Naive thymus-derived CD4-positive, alpha-beta T cell (primary cell): Measurements from ENCODE around the gene RBFOX1. TPM values are rescaled to one million over a fixed set of nuclear protein-coding genes. Genes with fewer than 3 reads are reported as not detected.

Experiments
- ATAC-seq: fragments of 150-1000 bp; cut with Tn5 transposase; 2 replicates; pipeline ENCODE4 v1.10.0; 2021; ENCODE audit warnings: mild to moderate bottlenecking, moderate library complexity
- CTCF ChIA-PET: fragments of 350-600 bp; sonication (Branson Sonifier 250); formaldehyde crosslinking; loops from one replicate; lab custom pipeline; 2021; ENCODE audit warnings: antibody characterized with exemption; lab: Charles Lee
- POLR2A ChIA-PET: fragments of 350-600 bp; sonication (Branson Sonifier 250); formaldehyde crosslinking; loops from one replicate; lab custom pipeline; 2021; ENCODE audit warnings: antibody characterized with exemption, inconsistent platforms; lab: Charles Lee
- DNase-seq, 9 donors: peaks; one replicate each; pipeline versions ENCODE4 v3.0.0 to v3.0.0-alpha.2; 2020 to 2022; ENCODE audit warnings: mixed read lengths in 1 of 9
- H3K27ac ChIP-seq: one replicate; pipeline ENCODE4 v1.7.0; 2013; ENCODE audit warnings: mild to moderate bottlenecking, low read depth, low read length, moderate library complexity
- H3K27me3 ChIP-seq, 2 donors: one replicate each; pipeline ENCODE4 v1.7.0; 2013; ENCODE audit warnings: low read length in 2 of 2, mild to moderate bottlenecking in 2 of 2, moderate library complexity in 2 of 2; ENCODE audit not compliant: control insufficient read depth in 2 of 2, insufficient read depth in 2 of 2
- H3K36me3 ChIP-seq, 3 experiments: 1 replicate in 2 of 3; 2 replicates in 1 of 3; pipeline ENCODE4 v1.7.0; 2013; ENCODE audit warnings: low read length in 3 of 3, mild to moderate bottlenecking in 3 of 3, moderate library complexity in 1 of 3; ENCODE audit not compliant: insufficient read depth in 3 of 3, control insufficient read depth in 2 of 3
- H3K4me1 ChIP-seq, 2 donors: one replicate each; pipeline ENCODE4 v1.7.0; 2013; ENCODE audit warnings: low read length in 2 of 2, mild to moderate bottlenecking in 2 of 2, moderate library complexity in 1 of 2; ENCODE audit not compliant: control insufficient read depth in 2 of 2, insufficient read depth in 2 of 2
- H3K4me3 ChIP-seq: 2 replicates; pipeline ENCODE4 v1.7.0; 2013; ENCODE audit warnings: mild to moderate bottlenecking, low read length
- H3K9me3 ChIP-seq, 3 experiments: 1 replicate in 2 of 3; 2 replicates in 1 of 3; pipeline ENCODE4 v1.7.0; 2013; ENCODE audit warnings: low read length in 3 of 3; ENCODE audit not compliant: control insufficient read depth in 2 of 3
- H3K27ac Mint-ChIP-seq, 9 donors: one replicate each; pipeline ENCODE4 v1.8.0; 2020 to 2022; ENCODE audit warnings: mixed read lengths in 9 of 9, mild to moderate bottlenecking in 8 of 9, moderate library complexity in 5 of 9, inconsistent platforms in 2 of 9
- H3K27me3 Mint-ChIP-seq, 5 donors: one replicate each; pipeline ENCODE4 v1.8.0; 2021 to 2022; ENCODE audit warnings: mixed read lengths in 5 of 5, mild to moderate bottlenecking in 1 of 5
- H3K36me3 Mint-ChIP-seq, 5 donors: one replicate each; pipeline ENCODE4 v1.8.0; 2020 to 2022; ENCODE audit warnings: mixed read lengths in 5 of 5, mild to moderate bottlenecking in 3 of 5, inconsistent platforms in 1 of 5
- H3K4me1 Mint-ChIP-seq, 7 donors: one replicate each; pipeline ENCODE4 v1.8.0; 2020 to 2022; ENCODE audit warnings: mixed read lengths in 7 of 7, mild to moderate bottlenecking in 3 of 7, inconsistent platforms in 1 of 7
- H3K4me3 Mint-ChIP-seq, 10 donors: one replicate each; pipeline ENCODE4 v1.8.0; 2020 to 2022; ENCODE audit warnings: mild to moderate bottlenecking in 10 of 10, mixed read lengths in 10 of 10, moderate library complexity in 6 of 10, inconsistent platforms in 2 of 10
- H3K9me3 Mint-ChIP-seq, 11 donors: one replicate each; pipeline ENCODE4 v1.8.0; 2020 to 2022; ENCODE audit warnings: mixed read lengths in 11 of 11, mild to moderate bottlenecking in 4 of 11, inconsistent platforms in 1 of 11, moderate library complexity in 1 of 11
- intact Hi-C, 2 donors: fragments of 100-400 bp; cut with micrococcal nuclease; formaldehyde crosslinking; loops; one replicate each; pipeline ENCODE4 v1.15.1; 2023
- polyA plus RNA-seq, 2 donors: library from polyadenylated mRNA; unstranded; fragments of 300-500 nt; fragmentation: Illumina TruSeq; gene quantifications; one replicate each; pipeline ENCODE4 v1.2.3, GENCODE V29; 2021
- total RNA-seq, 6 experiments: library from RNA in 5 of 6; stranded (reverse) in 5 of 6; gene quantifications; 1 replicate in 5 of 6; 2 replicates in 1 of 6; pipeline ENCODE4 v1.2.3 and lab custom pipeline; 2021 to 2026

RBFOX1 gene
- total and polyA plus RNA-seq, 7 experiments from 2014 or later, result not detected

DNA sequence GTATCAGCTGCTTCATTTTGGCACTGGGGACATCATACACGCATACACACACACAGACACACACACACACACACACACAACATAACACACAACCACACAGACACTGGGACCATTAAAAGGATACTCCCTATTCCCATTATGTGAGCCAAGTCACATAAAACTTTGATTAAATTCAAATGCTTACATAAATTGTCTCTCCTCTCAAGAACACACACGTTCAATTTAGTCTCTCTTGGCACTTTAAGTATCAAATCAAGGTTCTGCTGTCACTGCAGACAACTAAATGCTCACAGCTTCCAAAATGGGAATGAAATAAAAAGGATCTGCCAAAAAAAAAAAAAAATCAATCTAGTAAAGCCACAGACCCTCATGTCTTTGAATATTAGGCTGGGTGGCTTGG, 184.9 kb downstream of the RBFOX1 start:
- intact Hi-C loops, result no loop called here
- no peak overlapping the region for H3K27ac Mint-ChIP-seq
- H3K27ac ChIP-seq, result no peak overlapping the region
- DNase-seq (no peak), ATAC-seq (no peak)
- peaks cover 4 to 29% (median 10%) of the 10 kb centered on the region in 11 donors for H3K9me3 Mint-ChIP-seq
- H3K27me3 Mint-ChIP-seq, result no peaks in the 10 kb centered on the region
- no peak overlapping the region for H3K4me3 ChIP-seq
- H3K4me1 Mint-ChIP-seq, result no peaks in the 10 kb centered on the region
- H3K36me3 ChIP-seq, result no peaks in the 10 kb centered on the region
- POLR2A ChIA-PET, result no interaction called here
- H3K9me3 ChIP-seq, result peaks cover 0 to 8% (median 0%) of the 10 kb centered on the region in 3 experiments
- no peaks in the 10 kb centered on the region for H3K36me3 Mint-ChIP-seq
- CTCF ChIA-PET, result no interaction called here
- no peaks in the 10 kb centered on the region for H3K4me1 ChIP-seq
- no peak overlapping the region for H3K4me3 Mint-ChIP-seq
- no peaks in the 10 kb centered on the region for H3K27me3 ChIP-seq

DNA sequence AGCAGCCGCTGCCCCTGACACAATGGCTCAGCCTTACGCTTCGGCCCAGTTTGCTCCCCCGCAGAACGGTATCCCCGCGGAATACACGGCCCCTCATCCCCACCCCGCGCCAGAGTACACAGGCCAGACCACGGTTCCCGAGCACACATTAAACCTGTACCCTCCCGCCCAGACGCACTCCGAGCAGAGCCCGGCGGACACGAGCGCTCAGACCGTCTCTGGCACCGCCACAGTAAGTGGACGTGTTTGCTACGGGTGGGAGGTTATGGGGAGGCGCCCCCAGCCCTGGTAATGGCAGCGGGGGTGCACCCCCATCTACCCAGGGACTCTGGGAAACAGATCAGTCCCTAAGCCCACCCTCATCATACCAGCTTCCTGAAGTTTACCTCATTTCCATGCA, 185.5 kb downstream of the RBFOX1 start:
- Histone ChIP-seq H3K36me3 (no peaks in the 10 kb centered on the region), H3K27me3 (no peaks in the 10 kb centered on the region), H3K4me1 (no peaks in the 10 kb centered on the region), H3K4me3 (no peak overlapping the region), H3K27ac (no peak overlapping the region), H3K9me3 (peaks cover 0 to 5% (median 0%) of the 10 kb centered on the region in 3 experiments)
- Mint-ChIP-seq H3K27me3 (no peaks in the 10 kb centered on the region), H3K27ac (no peak overlapping the region), H3K4me1 (no peaks in the 10 kb centered on the region), H3K36me3 (no peaks in the 10 kb centered on the region), H3K9me3 (peaks cover 4 to 29% (median 10%) of the 10 kb centered on the region in 11 donors), H3K4me3 (no peak overlapping the region)
- DNase-seq (no peak), ATAC-seq (no peak)
- intact Hi-C loops, result no loop called here
- POLR2A ChIA-PET, result no interaction called here
- CTCF ChIA-PET, result no interaction called here

DNA sequence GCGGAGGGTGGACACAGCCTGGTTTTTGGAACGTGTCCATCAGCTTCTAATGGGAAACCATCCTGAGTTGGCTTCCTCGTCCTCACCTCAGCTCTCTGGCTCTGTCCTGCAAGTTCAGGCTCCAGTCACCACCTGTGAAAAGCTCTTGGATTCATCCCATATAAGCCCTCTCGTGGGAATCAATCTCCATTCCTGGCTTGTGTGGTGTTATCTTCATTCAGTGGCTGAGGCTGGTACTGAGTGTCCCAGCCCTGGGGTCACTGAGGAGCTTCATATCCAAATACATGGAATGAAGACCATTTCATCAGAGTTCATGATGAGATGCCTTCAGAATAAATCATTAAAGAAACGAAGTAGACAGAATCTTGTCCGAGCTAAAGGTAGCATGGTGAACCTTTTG, 189.2 kb downstream of the RBFOX1 start:
- Mint-ChIP-seq H3K4me1 (no peaks in the 10 kb centered on the region), H3K9me3 (peaks cover 0 to 24% (median 9%) of the 10 kb centered on the region in 11 donors), H3K27ac (no peak overlapping the region), H3K4me3 (no peak overlapping the region), H3K27me3 (no peaks in the 10 kb centered on the region), H3K36me3 (peaks cover 0 to 4% (median 0%) of the 10 kb centered on the region in 5 donors)
- Histone ChIP-seq H3K27me3 (no peaks in the 10 kb centered on the region), H3K9me3 (no peaks in the 10 kb centered on the region), H3K4me3 (no peak overlapping the region), H3K36me3 (no peaks in the 10 kb centered on the region), H3K27ac (no peak overlapping the region), H3K4me1 (no peaks in the 10 kb centered on the region)
- ChIA-PET CTCF (no interaction called here), POLR2A (no interaction called here)
- intact Hi-C loops, result no loop called here
- no peak for DNase-seq
- ATAC-seq, result no peak

DNA sequence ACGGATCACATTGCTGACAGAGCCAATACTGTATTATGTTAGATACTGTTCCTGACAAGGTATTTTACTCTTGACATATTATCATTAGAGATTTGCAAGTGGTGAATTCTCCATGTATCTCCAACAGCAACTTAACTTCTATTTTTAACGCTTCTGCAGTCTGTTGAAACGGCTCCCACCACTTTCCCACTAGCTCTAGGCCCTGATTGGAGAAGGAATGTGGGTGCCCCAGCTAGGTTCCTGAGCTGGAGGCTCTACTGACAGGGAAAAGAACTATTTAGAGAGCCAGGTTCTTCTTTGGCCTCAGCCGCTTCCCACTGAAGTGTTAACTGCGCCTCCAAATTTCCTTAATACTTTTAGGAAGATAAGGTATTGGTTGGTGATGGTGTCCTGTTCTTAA, 191.8 kb downstream of the RBFOX1 start:
- H3K36me3 ChIP-seq, result no peaks in the 10 kb centered on the region
- intact Hi-C loops, result no loop called here
- no peak for ATAC-seq
- H3K4me1 ChIP-seq, result no peaks in the 10 kb centered on the region
- ChIA-PET POLR2A (no interaction called here), CTCF (no interaction called here)
- H3K9me3 ChIP-seq, result no peaks in the 10 kb centered on the region
- H3K4me3 ChIP-seq, result no peak overlapping the region
- no peaks in the 10 kb centered on the region for H3K27me3 ChIP-seq
- Mint-ChIP-seq H3K4me1 (peaks cover 0 to 2% (median 0%) of the 10 kb centered on the region in 7 donors), H3K9me3 (peaks cover 0 to 16% (median 8%) of the 10 kb centered on the region in 11 donors), H3K27me3 (no peaks in the 10 kb centered on the region), H3K4me3 (no peak overlapping the region), H3K36me3 (peaks cover 0 to 4% (median 0%) of the 10 kb centered on the region in 5 donors), H3K27ac (no peak overlapping the region)
- H3K27ac ChIP-seq, result no peak overlapping the region
- DNase-seq, result no peak

DNA sequence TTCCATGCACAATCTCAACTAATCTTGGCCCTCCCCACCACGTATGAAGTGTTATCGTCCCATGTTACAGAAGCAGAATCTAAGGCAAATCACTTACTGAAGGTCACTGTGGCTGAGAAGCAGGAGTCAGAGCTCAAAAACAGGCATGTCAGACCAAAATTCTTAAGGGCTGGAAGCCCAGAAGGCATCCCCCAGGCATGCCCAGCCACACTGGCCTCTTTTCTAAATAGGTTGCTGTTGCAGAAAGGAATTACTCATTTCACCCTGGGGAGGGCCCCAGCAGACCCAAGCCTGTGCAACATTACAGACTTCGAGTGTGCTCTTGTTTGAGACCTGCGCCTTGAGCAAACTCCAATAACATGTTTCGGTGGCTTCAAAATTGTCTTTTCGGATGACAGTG, 194.1 kb downstream of the RBFOX1 start:
- DNase-seq (no peak), ATAC-seq (no peak)
- Histone ChIP-seq H3K27ac (no peak overlapping the region), H3K36me3 (no peaks in the 10 kb centered on the region), H3K4me1 (no peaks in the 10 kb centered on the region), H3K9me3 (no peaks in the 10 kb centered on the region), H3K4me3 (no peak overlapping the region), H3K27me3 (no peaks in the 10 kb centered on the region)
- intact Hi-C loops, result no loop called here
- Mint-ChIP-seq H3K27me3 (no peaks in the 10 kb centered on the region), H3K9me3 (peaks cover 0 to 16% (median 4%) of the 10 kb centered on the region in 11 donors), H3K4me3 (no peak overlapping the region), H3K4me1 (peaks cover 0 to 2% (median 0%) of the 10 kb centered on the region in 7 donors), H3K36me3 (peaks cover 0 to 4% (median 0%) of the 10 kb centered on the region in 5 donors), H3K27ac (no peak overlapping the region)
- ChIA-PET POLR2A (no interaction called here), CTCF (no interaction called here)

DNA sequence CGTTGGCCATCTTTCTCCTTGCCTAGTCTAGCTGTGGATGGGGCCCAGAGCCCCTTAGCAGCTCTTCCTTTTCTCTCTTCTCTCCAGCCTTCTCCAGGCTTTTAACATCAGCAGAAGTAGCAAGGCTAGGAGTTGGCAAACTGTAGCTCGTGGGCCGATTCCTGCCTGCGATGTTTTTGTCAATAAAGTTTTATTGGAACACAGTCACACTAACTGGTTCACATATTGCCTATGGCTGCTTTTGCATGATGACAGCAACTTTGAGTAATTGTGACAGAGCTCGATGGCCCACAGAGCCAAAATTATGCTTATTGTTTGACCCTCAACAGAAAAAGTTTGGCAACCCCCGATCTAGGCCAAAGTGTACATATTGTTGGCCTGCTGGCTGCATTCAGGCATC, 199.9 kb downstream of the RBFOX1 start:
- no peak for ATAC-seq
- Histone ChIP-seq H3K9me3 (peaks cover 0 to 4% (median 0%) of the 10 kb centered on the region in 3 experiments), H3K27me3 (no peaks in the 10 kb centered on the region), H3K4me3 (no peak overlapping the region), H3K36me3 (no peaks in the 10 kb centered on the region), H3K4me1 (no peaks in the 10 kb centered on the region), H3K27ac (no peak overlapping the region)
- Mint-ChIP-seq H3K9me3 (peaks cover 7 to 27% (median 12%) of the 10 kb centered on the region in 11 donors), H3K4me3 (no peak overlapping the region), H3K4me1 (peaks cover 0 to 2% (median 0%) of the 10 kb centered on the region in 7 donors), H3K27ac (no peak overlapping the region), H3K36me3 (no peaks in the 10 kb centered on the region), H3K27me3 (no peaks in the 10 kb centered on the region)
- DNase-seq, result no peak
- intact Hi-C loops, result no loop called here
- CTCF ChIA-PET, result no interaction called here
- POLR2A ChIA-PET, result no interaction called here

DNA sequence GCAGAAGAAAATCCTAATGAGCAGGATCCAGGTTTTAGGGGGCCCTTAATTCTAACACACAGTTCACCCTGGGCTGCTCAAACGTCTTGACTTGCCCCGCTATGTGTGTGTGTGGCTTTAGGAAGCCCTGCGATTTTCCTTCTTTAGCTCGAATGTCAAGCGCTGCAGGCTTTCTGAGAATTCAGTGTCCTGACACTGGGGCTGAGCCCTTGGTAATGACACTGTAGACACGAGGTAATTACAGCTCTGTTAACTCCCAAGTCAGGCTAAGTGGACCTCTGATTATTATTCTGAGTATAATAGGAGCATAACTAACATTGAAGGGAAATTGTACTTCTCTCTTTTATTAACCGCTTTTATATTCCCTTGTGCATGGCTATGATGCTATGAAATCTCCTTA, 202.1 kb downstream of the RBFOX1 start:
- no peaks in the 10 kb centered on the region for H3K36me3 ChIP-seq
- H3K27me3 ChIP-seq, result no peaks in the 10 kb centered on the region
- H3K27ac ChIP-seq, result no peak overlapping the region
- DNase-seq (no peak), ATAC-seq (no peak)
- H3K4me3 ChIP-seq, result no peak overlapping the region
- no peaks in the 10 kb centered on the region for H3K36me3 Mint-ChIP-seq
- intact Hi-C loops, result no loop called here
- no peaks in the 10 kb centered on the region for H3K4me1 ChIP-seq
- H3K9me3 Mint-ChIP-seq, result peaks cover 9 to 40% (median 17%) of the 10 kb centered on the region in 11 donors
- ChIA-PET POLR2A (no interaction called here), CTCF (no interaction called here)
- no peak overlapping the region for H3K27ac Mint-ChIP-seq
- no peak overlapping the region for H3K4me3 Mint-ChIP-seq
- H3K27me3 Mint-ChIP-seq, result no peaks in the 10 kb centered on the region
- no peaks in the 10 kb centered on the region for H3K4me1 Mint-ChIP-seq
- peaks cover 0 to 4% (median 0%) of the 10 kb centered on the region in 3 experiments for H3K9me3 ChIP-seq
